Endodermal cell (in vitro differentiated cells): ENCODE data around the gene CCDC177. TPM values are rescaled to one million over a fixed set of nuclear protein-coding genes. Genes with fewer than 3 reads are reported as not detected.

Experiments used
- DNase-seq: peaks from one replicate; pipeline ENCODE4 v3.0.0-alpha.2; 2017
- H3K27ac ChIP-seq: 2 replicates; pipeline ENCODE4 v1.5.1; 2013; ENCODE audit warnings: mild to moderate bottlenecking, low read depth, low read length, moderate library complexity
- H3K27me3 ChIP-seq: 2 replicates; pipeline ENCODE4 v1.6.1; 2013; ENCODE audit warnings: mild to moderate bottlenecking, low read length, moderate library complexity; ENCODE audit not compliant: insufficient read depth, control insufficient read depth, poor library complexity, severe bottlenecking
- H3K36me3 ChIP-seq: 2 replicates; pipeline ENCODE4 v1.7.0; 2013; ENCODE audit warnings: mild to moderate bottlenecking, low read length, moderate library complexity; ENCODE audit not compliant: control insufficient read depth, insufficient read depth
- H3K4me1 ChIP-seq: one replicate; pipeline ENCODE4 v1.7.0; 2013; ENCODE audit warnings: low read length; ENCODE audit not compliant: control insufficient read depth, insufficient read depth
- H3K4me3 ChIP-seq: 2 replicates; pipeline ENCODE4 v1.5.1; 2013; ENCODE audit warnings: mild to moderate bottlenecking, low read length, moderate library complexity
- H3K9ac ChIP-seq: 2 replicates; pipeline ENCODE4 v1.6.1; 2013; ENCODE audit warnings: mild to moderate bottlenecking, low read length, moderate library complexity; ENCODE audit not compliant: poor library complexity, severe bottlenecking; ENCODE audit errors: extremely low read depth
- H3K9me3 ChIP-seq: 2 replicates; pipeline ENCODE4 v1.6.1; 2013; ENCODE audit warnings: mild to moderate bottlenecking, low read length, moderate library complexity; ENCODE audit not compliant: control insufficient read depth
- H3K27ac Mint-ChIP-seq: 2 replicates; pipeline ENCODE4 v1.8.0; 2020; ENCODE audit warnings: mixed read lengths
- H3K27me3 Mint-ChIP-seq: 2 replicates; pipeline ENCODE4 v1.8.0; 2021; ENCODE audit warnings: mild to moderate bottlenecking, mixed read lengths; ENCODE audit not compliant: insufficient read depth
- H3K36me3 Mint-ChIP-seq: 2 replicates; pipeline ENCODE4 v1.8.0; 2020; ENCODE audit warnings: low read depth, mixed read lengths
- H3K4me1 Mint-ChIP-seq: 2 replicates; pipeline ENCODE4 v1.8.0; 2020; ENCODE audit warnings: mixed read lengths
- H3K4me3 Mint-ChIP-seq: 2 replicates; pipeline ENCODE4 v1.8.0; 2020; ENCODE audit warnings: mild to moderate bottlenecking, moderate library complexity, mixed read lengths
- H3K9me3 Mint-ChIP-seq: 2 replicates; pipeline ENCODE4 v1.8.0; 2020; ENCODE audit warnings: mild to moderate bottlenecking, mixed read lengths
- WGBS, 2 experiments: methylation state at CpG; one replicate each; pipeline versions ENCODE4 v1.1.5 to v1.1.7; 2013; ENCODE audit warnings: missing lambda C conversion rate in 2 of 2, mixed read lengths in 1 of 2; ENCODE audit not compliant: insufficient coverage in 1 of 2, insufficient read length in 1 of 2; 5-methylcytosine and 5-hydroxymethylcytosine counted together
- total RNA-seq, 2 donors: library from RNA; stranded (reverse); fragmentation: NEBNext Ultra II Directional in 1 of 2; extraction: Animal tissue kit (Norgen Biotek cat#: 25700) in 1 of 2; gene quantifications; 2 replicates in 1 of 2; 3 replicates in 1 of 2; pipeline ENCODE4 v1.2.1, GENCODE V29; 2021
- TF ChIP-seq, protein P1 (sequence below): fragments of 200-600 bp; sonication (generic); conservative IDR thresholded peaks from 2 replicates; pipeline ENCODE4 v1.5.0; 2021; ENCODE audit warnings: antibody characterized with exemption, mild to moderate bottlenecking

The CCDC177 gene
- total RNA-seq, 2 donors from 2014 or later, result 4.0 to 5.8 TPM

DNA sequence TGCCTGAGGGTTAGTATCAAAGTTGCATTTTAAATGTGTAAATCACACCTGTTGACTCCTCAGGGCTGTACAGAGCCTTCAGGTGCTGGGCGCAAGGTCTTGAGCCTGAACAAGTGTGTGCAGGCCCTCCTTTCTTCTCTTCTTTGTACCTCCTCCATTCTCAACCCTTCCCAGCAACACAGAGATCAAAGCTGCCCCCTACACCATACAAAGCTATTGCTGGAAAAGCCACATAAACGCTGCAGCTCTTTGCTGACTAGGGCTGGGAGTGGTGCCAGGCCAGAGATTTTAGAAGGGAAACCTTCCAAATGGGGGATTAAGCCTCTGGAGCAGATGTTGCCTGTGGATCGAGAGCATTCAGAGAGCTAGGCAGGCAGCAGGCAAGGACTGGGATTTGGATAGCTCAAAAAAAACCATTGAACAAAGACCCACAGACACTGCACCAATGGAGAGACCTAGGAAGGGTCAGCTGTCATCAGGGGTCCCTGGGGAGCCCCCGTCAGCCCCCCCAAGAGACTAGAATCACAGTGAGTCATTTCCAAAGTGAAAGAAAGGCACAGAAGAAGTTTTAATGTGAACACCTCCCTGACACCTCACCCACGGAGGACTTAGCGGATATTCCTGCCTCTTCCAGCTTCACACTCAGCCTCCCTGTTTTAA, 18.5 kb upstream of the CCDC177 start:
- H3K4me1 Mint-ChIP-seq, result no peaks in the 10 kb centered on the region
- peaks cover 3% of the 10 kb centered on the region for H3K4me1 ChIP-seq
- no peak overlapping the region for H3K4me3 Mint-ChIP-seq
- H3K9me3 Mint-ChIP-seq, result no peaks in the 10 kb centered on the region
- DNase-seq, result no peak
- H3K36me3 ChIP-seq, result no peaks in the 10 kb centered on the region
- WGBS, 2 experiments, result 71 to 83% methylated on average over 1 to 6 of the region's 6 CpGs
- no peaks in the 10 kb centered on the region for H3K27me3 ChIP-seq
- no peak overlapping the region for H3K27ac ChIP-seq
- TF ChIP-seq, protein P1, sequence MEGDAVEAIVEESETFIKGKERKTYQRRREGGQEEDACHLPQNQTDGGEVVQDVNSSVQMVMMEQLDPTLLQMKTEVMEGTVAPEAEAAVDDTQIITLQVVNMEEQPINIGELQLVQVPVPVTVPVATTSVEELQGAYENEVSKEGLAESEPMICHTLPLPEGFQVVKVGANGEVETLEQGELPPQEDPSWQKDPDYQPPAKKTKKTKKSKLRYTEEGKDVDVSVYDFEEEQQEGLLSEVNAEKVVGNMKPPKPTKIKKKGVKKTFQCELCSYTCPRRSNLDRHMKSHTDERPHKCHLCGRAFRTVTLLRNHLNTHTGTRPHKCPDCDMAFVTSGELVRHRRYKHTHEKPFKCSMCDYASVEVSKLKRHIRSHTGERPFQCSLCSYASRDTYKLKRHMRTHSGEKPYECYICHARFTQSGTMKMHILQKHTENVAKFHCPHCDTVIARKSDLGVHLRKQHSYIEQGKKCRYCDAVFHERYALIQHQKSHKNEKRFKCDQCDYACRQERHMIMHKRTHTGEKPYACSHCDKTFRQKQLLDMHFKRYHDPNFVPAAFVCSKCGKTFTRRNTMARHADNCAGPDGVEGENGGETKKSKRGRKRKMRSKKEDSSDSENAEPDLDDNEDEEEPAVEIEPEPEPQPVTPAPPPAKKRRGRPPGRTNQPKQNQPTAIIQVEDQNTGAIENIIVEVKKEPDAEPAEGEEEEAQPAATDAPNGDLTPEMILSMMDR, result no peak
- H3K4me3 ChIP-seq, result no peak overlapping the region
- H3K9me3 ChIP-seq, result no peaks in the 10 kb centered on the region
- H3K36me3 Mint-ChIP-seq, result no peaks in the 10 kb centered on the region
- peaks cover 3% of the 10 kb centered on the region for H3K27me3 Mint-ChIP-seq
- no peak overlapping the region for H3K27ac Mint-ChIP-seq
- no peak overlapping the region for H3K9ac ChIP-seq

DNA sequence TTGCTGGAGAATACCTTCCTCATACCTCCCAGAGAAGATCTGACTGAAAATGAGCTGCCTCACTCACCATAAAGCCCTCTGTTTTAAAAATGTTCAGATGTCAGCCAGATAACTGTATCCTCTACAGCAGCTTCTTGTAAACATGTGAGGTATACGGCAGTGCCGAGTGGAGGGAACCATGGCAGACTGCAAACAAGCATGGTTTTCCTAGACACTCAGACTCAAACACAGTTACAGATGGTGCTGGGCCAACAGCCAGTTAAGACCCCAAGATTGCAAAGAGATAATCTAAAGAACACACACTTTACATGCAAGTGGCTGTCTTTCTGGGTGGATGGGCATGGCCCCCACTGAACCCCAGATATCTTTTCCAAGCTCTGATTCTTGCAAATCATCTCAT, 16.6 kb upstream of the CCDC177 start:
- no peak overlapping the region for H3K27ac Mint-ChIP-seq
- H3K36me3 ChIP-seq, result no peaks in the 10 kb centered on the region
- no peaks in the 10 kb centered on the region for H3K36me3 Mint-ChIP-seq
- 95 to 100% methylated on average over 1 to 2 of the region's 2 CpGs for WGBS, 2 experiments
- no peak for DNase-seq
- no peaks in the 10 kb centered on the region for H3K4me1 Mint-ChIP-seq
- no peak overlapping the region for H3K4me3 ChIP-seq
- H3K9me3 ChIP-seq, result no peaks in the 10 kb centered on the region
- H3K27ac ChIP-seq, result no peak overlapping the region
- H3K27me3 Mint-ChIP-seq, result peaks cover 3% of the 10 kb centered on the region
- TF ChIP-seq, protein P1, result no peak
- no peak overlapping the region for H3K9ac ChIP-seq
- peaks cover 3% of the 10 kb centered on the region for H3K4me1 ChIP-seq
- H3K9me3 Mint-ChIP-seq, result no peaks in the 10 kb centered on the region
- H3K27me3 ChIP-seq, result no peaks in the 10 kb centered on the region
- H3K4me3 Mint-ChIP-seq, result no peak overlapping the region

DNA sequence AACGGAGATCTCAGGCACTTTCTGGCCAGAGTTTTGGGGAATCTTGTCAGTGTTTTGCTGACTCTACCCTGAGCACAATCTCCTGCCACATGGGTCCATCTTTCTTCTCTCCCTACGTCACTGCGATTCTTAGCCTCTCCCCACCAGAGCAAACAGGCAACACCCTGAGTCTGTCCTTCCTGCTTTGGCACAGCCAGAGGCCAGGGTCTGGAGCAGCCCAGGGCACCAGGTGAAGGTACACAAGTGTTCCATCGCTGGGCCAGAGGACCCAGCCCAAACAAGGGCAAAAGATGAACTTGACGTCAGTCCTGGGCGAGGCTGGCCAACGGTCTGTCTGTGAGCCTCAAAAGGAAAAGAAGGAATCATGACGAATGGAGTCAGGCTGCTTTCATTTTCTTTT, 12.7 kb upstream of the CCDC177 start:
- no peak for DNase-seq
- TF ChIP-seq, protein P1, result no peak
- H3K27me3 Mint-ChIP-seq, result peaks cover 3% of the 10 kb centered on the region
- WGBS, 2 experiments, result 93% methylated on average over 6 to 8 of the region's 8 CpGs
- no peak overlapping the region for H3K4me3 Mint-ChIP-seq
- H3K27ac Mint-ChIP-seq, result no peak overlapping the region
- Histone ChIP-seq H3K9ac (no peak overlapping the region), H3K4me3 (no peak overlapping the region), H3K9me3 (no peaks in the 10 kb centered on the region), H3K27ac (no peak overlapping the region), H3K4me1 (no peaks in the 10 kb centered on the region), H3K27me3 (no peaks in the 10 kb centered on the region), H3K36me3 (no peaks in the 10 kb centered on the region)
- no peaks in the 10 kb centered on the region for H3K9me3 Mint-ChIP-seq
- H3K36me3 Mint-ChIP-seq, result no peaks in the 10 kb centered on the region
- H3K4me1 Mint-ChIP-seq, result no peaks in the 10 kb centered on the region
